ENCODE data around the gene TBC1D32.
"Not testable (repeated sequence)": the region's sequence is repeated elsewhere in the genome, so short reads cannot be mapped to it uniquely, and the experiment has no call there.

TBC1D32 gene

GRCh38 chr6:121319112-121319553 is 15.1 kb downstream of the TBC1D32 start:
- DNase-seq, result no peak

DNA sequence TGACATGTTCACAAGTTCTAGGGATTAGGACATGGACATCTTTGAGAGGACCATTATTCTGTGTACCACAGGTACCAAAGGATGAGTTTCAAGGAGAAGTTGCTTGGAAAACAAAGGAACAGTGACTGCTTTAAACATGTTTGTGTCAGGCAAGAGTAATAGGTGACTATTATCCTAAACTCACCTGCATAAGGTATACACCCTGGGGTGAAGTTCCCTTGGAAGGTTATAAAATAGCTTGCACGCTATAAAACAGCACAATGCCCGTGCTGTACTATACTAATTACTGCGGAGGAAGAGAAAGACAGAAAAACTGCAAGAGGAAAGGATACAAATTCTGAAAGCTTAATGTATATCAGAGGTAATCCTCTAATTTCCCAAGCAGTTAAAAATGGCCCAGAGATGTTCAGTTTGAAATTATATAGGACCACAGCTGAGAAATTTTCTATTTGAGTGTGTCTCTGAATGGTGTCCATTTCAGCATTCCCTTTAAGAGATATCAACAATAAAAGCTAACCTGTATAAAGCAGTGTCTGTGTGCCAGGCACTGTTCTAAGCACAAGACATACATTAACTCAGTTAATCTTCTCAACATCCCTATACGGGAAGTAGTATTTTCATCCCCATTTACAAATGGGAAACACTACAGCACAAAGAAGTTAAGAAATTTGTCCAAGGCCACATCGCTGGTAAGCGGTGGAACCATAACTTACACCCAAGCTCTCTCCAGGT is 19.7 kb downstream of the TBC1D32 start:
- DNase-seq, result no peak

- DNase-seq, result not testable (repeated sequence)
Observed at GRCh38 chr6:121311814-121312213, 22.5 kb downstream of the TBC1D32 start.

DNA sequence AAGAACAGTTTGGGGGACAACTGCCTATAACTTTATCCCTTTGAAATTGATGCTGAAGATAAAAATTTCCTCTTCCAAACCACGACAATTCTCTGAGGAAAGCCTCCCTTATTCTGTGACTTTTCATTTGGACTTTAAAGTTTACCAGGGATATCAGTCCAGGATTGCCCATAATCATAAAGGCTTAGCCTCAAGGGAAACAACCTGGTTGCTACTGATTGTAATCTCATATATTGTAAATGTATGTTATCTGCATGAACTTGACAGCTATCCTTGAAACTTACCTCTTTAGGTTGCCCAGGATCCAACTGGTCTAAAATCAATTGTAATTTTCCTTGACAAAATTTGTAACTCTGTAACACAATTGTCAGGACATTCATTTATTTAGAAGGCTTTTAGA is 23.8 kb downstream of the TBC1D32 start:
- DNase-seq, result no peak

DNA sequence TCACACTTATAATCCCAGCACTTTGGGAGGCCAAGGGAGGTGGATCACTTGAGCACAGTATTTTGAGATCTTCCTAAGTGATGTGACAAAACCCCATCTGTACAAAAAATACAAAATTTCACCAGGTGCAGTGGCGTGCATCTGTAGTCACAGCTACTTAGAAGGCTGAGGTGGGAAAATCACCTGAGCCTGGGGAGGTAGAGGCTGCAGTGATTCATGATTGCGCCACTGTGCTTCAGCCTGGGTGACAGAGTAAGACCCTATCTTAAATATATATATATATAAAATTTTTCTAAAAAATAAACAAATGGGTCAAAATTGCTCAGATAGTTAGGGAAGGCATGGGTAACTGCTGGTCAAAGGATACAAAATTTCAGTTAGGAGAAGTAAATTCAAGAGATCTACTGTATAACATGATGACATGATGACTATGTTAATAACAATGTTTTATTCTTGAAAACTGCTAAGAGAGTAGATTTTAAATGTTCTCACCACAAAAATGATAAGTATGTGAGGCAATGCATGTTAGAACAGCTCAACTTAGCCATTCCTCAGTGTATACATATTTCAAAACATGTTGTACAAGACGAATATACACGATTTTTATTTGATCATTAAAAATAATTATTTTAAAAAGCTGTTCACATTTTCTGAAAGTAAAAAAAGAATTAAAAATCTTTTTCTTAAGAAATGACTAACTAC is 24.4 kb downstream of the TBC1D32 start:
- no peak for DNase-seq

- DNase-seq, result no peak
Observed at GRCh38 chr6:121305957-121306607, 28.2 kb downstream of the TBC1D32 start.

- no peak for DNase-seq
Observed at GRCh38 chr6:121302882-121303281, 31.4 kb downstream of the TBC1D32 start.

GRCh38 chr6:121301156-121301555 is 33.1 kb downstream of the TBC1D32 start:
- not testable (repeated sequence) for DNase-seq

GRCh38 chr6:121297694-121298093 is 36.6 kb downstream of the TBC1D32 start:
- DNase-seq, result no peak

DNA sequence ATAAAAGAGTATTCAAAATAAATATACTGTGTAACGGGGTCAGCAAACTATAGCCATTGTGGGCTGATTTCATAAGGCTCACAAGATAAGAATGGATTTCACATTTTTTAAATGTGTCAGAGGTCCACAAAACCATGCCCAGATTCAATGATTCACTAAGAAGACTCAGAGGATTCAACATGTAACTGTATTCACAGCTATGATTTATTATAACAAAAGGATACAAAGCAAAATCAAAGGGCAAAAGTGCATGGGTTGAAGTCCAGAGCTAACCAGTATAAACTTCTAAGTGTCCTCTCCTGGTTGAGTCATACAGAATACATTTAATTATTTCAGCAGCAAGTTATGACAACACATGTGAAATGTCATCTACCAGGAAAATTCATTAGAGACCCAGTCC is 49.2 kb downstream of the TBC1D32 start:
- no peak for DNase-seq

DNA sequence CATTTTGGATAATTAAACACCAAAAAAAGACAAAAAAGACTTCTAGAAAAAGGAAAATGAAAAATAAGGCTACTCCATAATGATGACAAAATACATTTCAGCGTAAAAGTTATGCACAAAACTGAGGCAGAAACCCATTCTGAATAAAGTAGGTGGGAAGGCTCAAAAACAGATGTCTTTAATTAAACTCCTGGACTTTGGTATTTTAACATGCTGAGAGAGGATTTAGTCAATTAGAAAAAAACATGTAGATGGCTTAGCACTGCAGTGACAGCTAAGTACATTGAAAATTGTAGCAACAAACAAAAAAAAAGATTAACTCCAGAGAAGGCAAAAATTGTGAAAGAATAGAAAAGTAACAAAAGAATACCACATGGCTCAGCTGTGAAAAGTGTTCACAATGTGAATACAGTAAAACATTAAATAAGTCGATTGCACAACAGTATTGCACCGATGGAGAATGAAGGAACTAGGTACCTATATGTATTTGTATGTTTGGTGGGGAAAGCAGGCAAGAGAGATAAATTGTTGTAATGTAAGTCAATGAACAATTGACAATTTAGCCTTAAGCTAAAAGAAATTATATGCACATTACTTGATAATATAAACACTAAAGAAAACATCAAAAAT is 59.5 kb downstream of the TBC1D32 start:
- no peak for DNase-seq

GRCh38 chr6:121263742-121264141 is 70.5 kb downstream of the TBC1D32 start:
- DNase-seq, result no peak

DNA sequence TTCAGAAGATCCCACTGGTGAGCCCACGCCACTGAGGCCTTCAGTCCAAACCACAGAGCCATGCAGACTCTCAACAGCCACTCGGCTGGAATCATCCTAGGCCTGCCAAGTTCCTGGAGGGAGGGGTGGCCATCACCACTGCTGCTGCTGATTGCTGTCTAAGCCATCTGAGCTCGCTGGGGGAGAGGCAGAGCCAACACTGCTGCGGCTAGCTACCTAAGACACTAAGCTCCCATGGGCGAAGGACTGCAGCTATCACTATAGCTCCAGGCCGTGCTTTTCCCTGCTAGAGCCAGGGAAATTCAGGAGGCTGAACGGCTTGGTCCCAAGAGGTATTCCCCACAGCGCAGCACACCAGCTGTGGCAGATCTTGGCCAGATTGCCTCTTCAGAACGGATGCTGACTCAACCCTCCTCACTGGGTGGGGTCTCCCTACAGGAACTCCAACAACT is 73.6 kb downstream of the TBC1D32 start:
- no peak for DNase-seq

DNA sequence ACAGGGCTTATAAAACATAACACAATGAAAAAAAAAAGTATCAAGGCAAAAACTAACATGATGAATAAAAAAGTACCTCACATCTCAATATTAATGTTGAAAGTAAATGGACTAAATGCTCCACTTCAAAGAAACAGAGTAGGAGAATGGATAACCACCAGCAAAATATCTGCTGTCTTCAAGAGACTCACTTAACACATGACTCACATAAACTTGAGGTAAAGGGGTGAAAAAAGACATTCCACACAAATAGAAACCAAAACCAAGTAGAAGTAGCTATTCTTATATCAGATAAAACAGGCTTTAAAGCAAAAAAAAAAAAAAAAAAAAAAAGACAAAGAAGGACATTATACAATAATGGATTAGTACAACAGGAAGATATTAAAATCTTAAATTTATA is 86.9 kb downstream of the TBC1D32 start:
- no peak for DNase-seq

GRCh38 chr6:121242386-121242785 is 91.9 kb downstream of the TBC1D32 start:
- no peak for DNase-seq

DNA sequence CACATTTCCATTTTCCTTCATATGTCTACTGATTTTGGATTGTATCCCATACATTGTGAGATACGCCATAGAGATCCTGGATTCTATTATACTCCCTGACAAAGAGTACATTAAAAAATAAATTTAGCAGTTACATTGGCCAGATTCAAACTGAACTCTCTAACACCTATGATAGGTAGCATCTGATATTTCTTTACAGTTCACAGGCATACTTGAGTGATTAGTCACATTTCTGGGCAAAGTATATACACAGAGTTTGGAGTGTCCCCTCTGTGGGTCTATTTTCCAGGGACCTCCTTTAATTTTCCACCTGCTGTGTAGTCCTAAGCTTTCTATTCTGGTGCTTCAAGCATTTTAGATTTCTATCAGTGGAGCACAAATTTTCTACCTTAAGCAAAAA is 96.4 kb downstream of the TBC1D32 start:
- no peak for DNase-seq

DNA sequence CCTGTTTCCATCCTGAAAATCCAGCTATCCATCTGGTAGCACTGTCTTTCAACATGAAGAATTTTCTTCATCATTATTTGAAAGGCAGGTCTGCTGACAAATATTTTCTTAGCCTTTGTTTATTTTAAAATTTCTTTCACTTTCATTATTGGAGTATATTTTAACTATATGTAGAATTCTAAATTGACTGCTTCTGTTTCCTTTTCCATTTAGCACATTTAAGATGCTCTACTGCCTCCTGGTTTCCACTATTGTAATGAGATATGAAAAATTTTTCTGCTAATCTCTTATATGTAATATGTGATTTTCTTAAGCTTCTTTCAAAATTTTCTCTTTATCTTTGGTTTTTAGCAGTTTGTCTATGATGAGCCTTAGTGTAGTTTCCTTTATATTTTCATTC is 97.3 kb downstream of the TBC1D32 start:
- DNase-seq, result no peak

DNA sequence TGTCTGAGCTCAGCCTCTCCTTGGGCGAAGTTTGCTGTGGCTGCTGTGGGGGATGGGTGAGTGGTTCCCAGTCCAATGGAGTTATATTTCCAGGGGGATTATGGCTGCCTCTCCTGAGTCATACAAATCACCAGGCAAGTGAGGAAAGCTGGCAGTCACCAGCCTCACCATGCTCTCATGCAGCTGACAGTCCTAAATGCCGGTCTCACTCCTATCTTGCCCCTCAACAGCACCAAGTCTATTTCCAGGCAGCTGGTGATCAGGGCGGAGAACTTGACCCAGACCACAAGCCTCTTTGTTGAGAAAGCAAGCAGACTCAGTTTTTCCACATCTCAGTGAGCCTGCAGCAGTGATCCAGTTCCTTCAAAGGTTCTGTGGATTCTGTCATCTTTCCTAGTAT is 98.9 kb downstream of the TBC1D32 start:
- no peak for DNase-seq

- DNase-seq, result no peak
Observed at GRCh38 chr6:121223930-121224329, 110.3 kb downstream of the TBC1D32 start.

DNA sequence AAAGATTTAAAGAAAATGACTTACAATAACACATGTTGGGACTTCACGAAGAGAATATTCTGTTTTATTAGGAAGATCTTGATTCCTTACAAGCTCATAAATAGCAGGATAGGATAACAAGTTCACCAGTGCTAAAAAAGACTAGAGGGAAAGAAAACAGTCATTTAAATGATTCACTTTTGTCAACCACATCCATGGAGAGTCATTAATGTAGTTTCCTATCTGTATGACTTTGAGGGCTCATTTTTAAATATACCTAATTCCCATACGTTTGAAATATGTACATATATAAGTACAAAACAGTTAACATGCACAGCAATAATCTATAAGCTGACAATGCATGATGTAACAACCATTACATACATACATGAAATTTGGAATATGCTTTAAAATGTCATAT is 111.1 kb downstream of the TBC1D32 start:
- no peak for DNase-seq

DNA sequence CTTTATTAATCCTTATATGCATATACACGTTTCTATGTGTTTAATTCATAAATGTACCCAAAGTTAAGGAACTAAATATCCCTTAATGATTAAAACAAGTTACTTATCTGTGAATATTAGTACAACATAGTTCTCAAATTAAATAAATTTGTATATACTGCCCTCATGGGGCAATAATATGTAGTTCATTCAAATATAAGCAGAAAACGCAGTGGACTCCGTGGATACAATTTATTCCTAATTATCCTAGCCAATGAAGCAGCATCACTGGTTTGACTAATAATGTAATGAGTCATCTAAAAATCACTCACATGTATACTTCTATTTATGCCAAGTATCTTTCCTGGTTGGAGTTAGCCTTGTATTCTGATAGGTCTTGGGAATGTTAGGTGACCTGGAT is 111.6 kb downstream of the TBC1D32 start:
- no peak for DNase-seq

DNA sequence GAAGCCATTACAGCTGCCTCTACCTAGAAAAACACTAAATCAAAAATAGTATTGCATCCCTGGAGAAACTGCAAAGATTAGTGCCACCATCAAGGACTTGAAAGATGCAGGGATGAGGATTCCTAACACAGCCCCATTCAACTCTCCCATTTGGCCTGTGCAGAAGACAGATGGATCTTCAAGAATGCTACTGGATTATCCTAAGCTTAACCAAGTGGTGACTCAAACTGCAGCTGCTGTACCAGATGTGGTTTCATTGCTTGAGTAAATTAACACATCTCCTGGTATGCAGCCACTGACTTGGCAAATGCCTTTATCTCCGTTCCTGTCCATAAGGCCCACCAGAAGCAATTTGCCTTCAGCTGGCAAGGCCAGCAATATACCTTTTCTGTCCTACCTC is 117.4 kb downstream of the TBC1D32 start:
- no peak for DNase-seq

DNA sequence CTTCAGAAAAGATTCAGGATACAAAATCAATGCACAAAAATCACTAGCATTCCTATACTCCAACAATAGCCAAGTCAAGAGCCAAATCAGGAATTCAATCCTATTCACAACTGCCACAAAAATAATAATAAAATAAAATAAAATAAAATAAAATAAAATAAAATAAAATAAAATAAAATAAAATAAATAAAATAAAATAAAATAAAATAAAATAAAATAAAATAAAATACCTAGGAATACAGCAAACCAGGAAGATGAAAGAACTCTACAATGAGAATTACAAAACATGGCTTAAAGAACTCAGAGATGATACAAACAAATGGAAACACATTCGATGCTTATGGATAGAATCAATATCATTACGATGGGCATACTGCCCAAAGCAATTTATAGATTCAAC is 120.9 kb downstream of the TBC1D32 start:
- DNase-seq, result not testable (repeated sequence)

GRCh38 chr6:121210943-121211342 is 123.3 kb downstream of the TBC1D32 start:
- DNase-seq, result no peak

All from activated T-cell treated with anti-CD3 and anti-CD28 coated beads, Interleukin-2, amount 50 U/mL, for 1 hour (primary cell).